Sigmoid colon (tissue), 4 donors: ENCODE results near the gene CHN2.

Experiments used
- CTCF ChIP-seq, 4 experiments: fragments of 450-650 bp in 3 of 4; fragments of 200-600 bp in 1 of 4; IDR thresholded peaks; one replicate each; pipeline ENCODE4 v1.5.1; 2016 to 2019; ENCODE audit warnings: antibody characterized with exemption in 4 of 4, mild to moderate bottlenecking in 3 of 4, moderate library complexity in 2 of 4
- EP300 ChIP-seq, 4 donors: sonication (generic); formaldehyde crosslinking; IDR thresholded peaks; one replicate each; pipeline ENCODE4 v1.6.1; 2017; ENCODE audit warnings: antibody characterized with exemption in 4 of 4
- POLR2A ChIP-seq, 2 donors: fragments of 450-650 bp; IDR thresholded peaks; one replicate each; pipeline ENCODE4 v1.6.1; 2016; ENCODE audit warnings: antibody characterized with exemption in 2 of 2, mild to moderate bottlenecking in 2 of 2, moderate library complexity in 2 of 2

GRCh38 chr7:29476916-29477315 is 282.3 kb downstream of the CHN2 start:
- no peak for TF ChIP-seq CTCF (IDR thresholded peaks at IDR 0.05)
- TF ChIP-seq POLR2A (IDR thresholded peaks at IDR 0.05) = no peak
- TF ChIP-seq EP300 (IDR thresholded peaks at IDR 0.05) = no peak
